Measurements from ENCODE around the gene MYH14. TPM values are rescaled to one million over a fixed set of nuclear protein-coding genes. Genes with fewer than 3 reads are reported as not detected.

MYH14 gene
- total and polyA plus RNA-seq, 2 of the 13 experiments (the other 11 are each of a cell fraction or from before 2014, with no cell fraction given) = 5.5 to 5.8 TPM

DNA sequence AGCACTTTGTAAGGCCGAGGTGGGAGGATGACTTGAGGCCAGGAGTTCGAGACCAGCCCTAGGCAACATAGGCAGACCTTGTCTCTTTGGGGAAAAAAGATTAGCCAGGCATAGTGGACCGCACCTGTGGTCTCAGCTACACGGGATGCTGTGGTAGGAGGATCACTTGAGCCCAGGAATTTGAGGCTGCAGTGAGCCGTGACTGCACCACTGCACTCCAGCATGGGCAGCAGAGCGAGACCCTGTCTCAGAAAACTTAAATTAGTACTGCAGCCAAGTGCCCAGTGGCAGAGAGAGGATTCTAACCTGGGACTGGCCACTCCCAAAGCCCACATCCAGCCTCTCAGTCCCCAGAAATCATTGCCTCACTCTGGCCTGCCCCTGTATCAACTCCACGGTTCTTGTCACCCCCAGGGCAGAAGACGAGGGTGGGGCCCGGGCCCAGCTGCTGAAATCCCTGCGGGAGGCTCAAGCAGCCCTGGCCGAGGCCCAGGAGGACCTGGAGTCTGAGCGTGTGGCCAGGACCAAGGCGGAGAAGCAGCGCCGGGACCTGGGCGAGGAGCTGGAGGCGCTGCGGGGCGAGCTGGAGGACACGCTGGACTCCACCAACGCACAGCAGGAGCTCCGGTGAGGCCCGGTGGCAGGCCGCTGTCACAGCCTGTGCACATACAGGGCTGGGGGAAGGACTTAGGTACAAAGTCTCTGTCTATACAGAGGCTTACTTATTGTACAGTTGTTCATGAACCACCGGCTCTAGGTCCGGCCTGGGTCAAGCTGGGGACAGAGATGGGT, 72.4 kb downstream of the MYH14 start (continued):
- TF ChIP-seq, protein P1, sequence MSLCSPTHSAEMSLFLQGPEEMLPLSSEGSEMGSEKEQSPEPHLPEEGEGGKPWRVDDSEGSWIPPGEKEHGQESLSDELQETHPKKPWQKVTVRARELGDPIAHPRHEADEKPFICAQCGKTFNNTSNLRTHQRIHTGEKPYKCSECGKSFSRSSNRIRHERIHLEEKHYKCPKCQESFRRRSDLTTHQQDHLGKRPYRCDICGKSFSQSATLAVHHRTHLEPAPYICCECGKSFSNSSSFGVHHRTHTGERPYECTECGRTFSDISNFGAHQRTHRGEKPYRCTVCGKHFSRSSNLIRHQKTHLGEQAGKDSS (CRISPR knock-in tag; IDR thresholded peaks at IDR 0.05; ENCODE audit: borderline replicate concordance, low read depth) = no peak
- TF ChIP-seq ZFP36 (IDR thresholded peaks at IDR 0.05; ENCODE audit: borderline replicate concordance, low read depth, low read length, partially characterized antibody) (no peak), POLR2A (IDR thresholded peaks at IDR 0.05; ENCODE audit: insufficient read depth in 1 of 2, low read depth in 2 of 2, low read length in 2 of 2) (peak; percentile 52 to 62), ZNF660 (CRISPR knock-in tag; IDR thresholded peaks at IDR 0.05; ENCODE audit: borderline replicate concordance, low read depth) (no peak), CBX2 (IDR thresholded peaks at IDR 0.05; ENCODE audit: low read depth, low read length) (no peak), CBX2 (CRISPR knock-in tag; IDR thresholded peaks at IDR 0.05; ENCODE audit: low read depth) (no peak), ZFP90 (CRISPR knock-in tag; IDR thresholded peaks at IDR 0.05; ENCODE audit: borderline replicate concordance) (no peak; the same call in 1 of the 2 replicates), PHF20 (CRISPR knock-in tag; IDR thresholded peaks at IDR 0.05) (no peak), ZNF564 (CRISPR knock-in tag; IDR thresholded peaks at IDR 0.05) (no peak), MAFF (IDR thresholded peaks at IDR 0.05; ENCODE audit: low read depth, low read length) (no peak), KLF15 (CRISPR knock-in tag; IDR thresholded peaks at IDR 0.05; ENCODE audit: borderline replicate concordance) (no peak), MYNN (CRISPR knock-in tag; IDR thresholded peaks at IDR 0.05; ENCODE audit: low read depth) (no peak), ZNF570 (CRISPR knock-in tag; IDR thresholded peaks at IDR 0.05; ENCODE audit: borderline replicate concordance) (no peak), TAF15 (IDR thresholded peaks at IDR 0.05; ENCODE audit: low read depth, low read length, poor library complexity, severe bottlenecking) (no peak), ZBTB38 (CRISPR knock-in tag; IDR thresholded peaks at IDR 0.05) (no peak), PPARG (CRISPR knock-in tag; conservative IDR thresholded peaks at IDR 0.05) (no peak; the same call in 1 of the 2 replicates), CREM (IDR thresholded peaks at IDR 0.05) (no peak), CREM (CRISPR knock-in tag; IDR thresholded peaks at IDR 0.05) (no peak), ZNF317 (CRISPR knock-in tag; IDR thresholded peaks at IDR 0.05) (peak; percentile 77; the same call in 1 of the 2 replicates)
- TF ChIP-seq, protein P2, sequence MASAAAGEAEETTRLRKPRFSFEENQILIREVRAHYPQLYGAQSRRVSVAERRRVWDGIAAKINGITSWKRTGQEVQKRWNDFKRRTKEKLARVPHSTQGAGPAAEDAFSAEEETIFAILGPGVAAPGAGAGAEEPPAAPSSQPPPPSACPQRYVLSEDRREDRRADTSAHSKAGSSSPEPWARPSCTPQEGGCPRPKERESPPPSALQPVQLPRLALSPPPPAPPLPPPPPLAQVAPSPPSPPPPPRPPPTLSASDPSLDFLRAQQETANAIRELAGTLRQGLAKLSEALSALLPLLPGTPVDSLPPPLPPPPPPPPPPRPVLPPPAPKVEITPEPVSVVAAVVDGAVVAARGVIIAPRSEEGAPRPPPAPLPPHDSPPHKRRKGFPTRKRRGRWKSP (CRISPR knock-in tag; IDR thresholded peaks at IDR 0.05) = 0 out of 2 replicates have a peak, but pooled peaks have one; percentile 62
- TF ChIP-seq, protein P3, sequence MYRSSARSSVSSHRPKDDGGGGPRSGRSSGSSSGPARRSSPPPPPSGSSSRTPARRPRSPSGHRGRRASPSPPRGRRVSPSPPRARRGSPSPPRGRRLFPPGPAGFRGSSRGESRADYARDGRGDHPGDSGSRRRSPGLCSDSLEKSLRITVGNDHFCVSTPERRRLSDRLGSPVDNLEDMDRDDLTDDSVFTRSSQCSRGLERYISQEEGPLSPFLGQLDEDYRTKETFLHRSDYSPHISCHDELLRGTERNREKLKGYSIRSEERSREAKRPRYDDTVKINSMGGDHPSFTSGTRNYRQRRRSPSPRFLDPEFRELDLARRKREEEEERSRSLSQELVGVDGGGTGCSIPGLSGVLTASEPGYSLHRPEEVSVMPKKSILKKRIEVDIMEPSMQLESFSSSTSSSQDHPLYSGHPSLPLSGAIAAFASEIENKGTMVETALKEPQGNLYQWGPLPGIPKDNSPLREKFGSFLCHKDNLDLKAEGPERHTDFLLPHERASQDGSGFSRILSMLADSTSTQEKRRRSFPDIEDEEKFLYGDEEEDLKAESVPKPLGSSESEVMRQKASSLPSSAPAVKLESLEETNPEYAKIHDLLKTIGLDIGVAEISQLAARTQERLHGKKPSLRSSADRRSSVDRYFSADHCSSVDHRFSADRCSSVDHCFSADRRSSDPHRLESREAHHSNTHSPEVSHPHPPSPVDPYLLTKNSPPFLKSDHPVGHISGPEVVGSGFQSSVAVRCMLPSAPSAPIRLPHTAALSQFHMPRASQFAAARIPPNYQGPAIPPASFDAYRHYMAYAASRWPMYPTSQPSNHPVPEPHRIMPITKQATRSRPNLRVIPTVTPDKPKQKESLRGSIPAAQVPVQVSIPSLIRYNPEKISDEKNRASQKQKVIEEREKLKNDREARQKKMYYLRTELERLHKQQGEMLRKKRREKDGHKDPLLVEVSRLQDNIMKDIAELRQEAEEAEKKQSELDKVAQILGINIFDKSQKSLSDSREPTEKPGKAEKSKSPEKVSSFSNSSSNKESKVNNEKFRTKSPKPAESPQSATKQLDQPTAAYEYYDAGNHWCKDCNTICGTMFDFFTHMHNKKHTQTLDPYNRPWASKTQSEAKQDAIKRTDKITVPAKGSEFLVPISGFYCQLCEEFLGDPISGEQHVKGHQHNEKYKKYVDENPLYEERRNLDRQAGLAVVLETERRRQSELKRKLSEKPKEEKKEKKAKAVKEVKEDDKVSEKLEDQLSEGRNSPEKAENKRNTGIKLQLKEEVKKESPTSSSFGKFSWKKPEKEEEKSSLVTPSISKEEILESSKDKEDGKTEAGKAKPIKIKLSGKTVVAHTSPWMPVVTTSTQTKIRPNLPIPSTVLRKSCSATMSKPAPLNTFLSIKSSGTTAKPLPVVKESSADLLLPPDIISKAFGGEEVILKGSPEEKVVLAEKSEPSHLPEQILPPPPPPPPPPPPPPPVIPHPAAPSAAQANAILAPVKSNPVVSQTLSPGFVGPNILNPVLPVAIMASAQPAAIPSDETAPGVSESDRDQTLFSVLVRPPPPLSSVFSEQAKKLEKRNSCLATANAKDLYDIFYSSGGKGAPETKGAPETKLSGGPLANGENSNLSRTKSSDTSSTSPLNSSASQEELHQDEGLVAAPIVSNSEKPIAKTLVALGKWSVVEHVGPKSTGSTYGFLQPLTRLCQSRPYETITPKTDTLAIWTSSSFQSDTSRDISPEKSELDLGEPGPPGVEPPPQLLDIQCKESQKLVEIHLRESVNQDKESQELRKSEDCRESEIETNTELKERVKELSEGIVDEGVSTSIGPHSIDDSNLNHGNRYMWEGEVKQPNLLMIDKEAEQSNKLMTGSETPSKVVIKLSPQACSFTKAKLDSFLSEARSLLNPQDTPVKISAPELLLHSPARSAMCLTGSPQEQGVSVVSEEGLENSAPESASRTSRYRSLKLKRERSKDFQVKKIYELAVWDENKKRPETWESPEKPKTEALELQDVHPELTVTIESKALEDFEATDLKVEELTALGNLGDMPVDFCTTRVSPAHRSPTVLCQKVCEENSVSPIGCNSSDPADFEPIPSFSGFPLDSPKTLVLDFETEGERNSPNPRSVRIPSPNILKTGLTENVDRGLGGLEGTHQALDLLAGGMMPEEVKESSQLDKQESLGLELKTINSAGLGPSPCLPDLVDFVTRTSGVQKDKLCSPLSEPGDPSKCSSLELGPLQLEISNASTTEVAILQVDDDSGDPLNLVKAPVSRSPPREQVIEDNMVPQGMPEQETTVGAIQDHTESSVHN (CRISPR knock-in tag; IDR thresholded peaks at IDR 0.05) = no peak
